Duodenal mucosa (tissue), 2 donors: Measurements from ENCODE around the gene SLC25A13.
"Not testable (repeated sequence)": the region's sequence is repeated elsewhere in the genome, so short reads cannot be mapped to it uniquely, and the experiment has no call there.

Experiments
- H3K27ac ChIP-seq: one replicate; pipeline ENCODE4 v1.7.0; 2013; ENCODE audit warnings: low read depth, low read length
- H3K27me3 ChIP-seq, 2 donors: one replicate each; pipeline ENCODE4 v1.7.0; 2013; ENCODE audit warnings: low read length in 2 of 2, control low read depth in 1 of 2; ENCODE audit not compliant: insufficient read depth in 2 of 2, control insufficient read depth in 1 of 2
- H3K36me3 ChIP-seq, 2 donors: one replicate each; pipeline ENCODE4 v1.7.0; 2013; ENCODE audit warnings: low read length in 2 of 2, control low read depth in 1 of 2; ENCODE audit not compliant: insufficient read depth in 2 of 2, control insufficient read depth in 1 of 2
- H3K4me1 ChIP-seq, 2 donors: one replicate each; pipeline ENCODE4 v1.7.0; 2013; ENCODE audit warnings: low read length in 2 of 2, control low read depth in 1 of 2; ENCODE audit not compliant: insufficient read depth in 2 of 2, control insufficient read depth in 1 of 2
- H3K4me3 ChIP-seq, 2 donors: one replicate each; pipeline ENCODE4 v1.7.0; 2013; ENCODE audit warnings: low read length in 2 of 2, low read depth in 1 of 2
- H3K9ac ChIP-seq, 2 donors: one replicate each; pipeline ENCODE4 v1.7.0; 2013; ENCODE audit warnings: low read length in 2 of 2, low read depth in 1 of 2
- H3K9me3 ChIP-seq, 2 donors: one replicate each; pipeline ENCODE4 v1.7.0; 2013; ENCODE audit warnings: low read length in 2 of 2, control low read depth in 1 of 2; ENCODE audit not compliant: control insufficient read depth in 1 of 2

Gene SLC25A13

GRCh38 chr7:96179837-96180236, 142.1 kb downstream of the SLC25A13 start:
- no peaks in the 10 kb centered on the region for H3K27me3 ChIP-seq
- H3K36me3 ChIP-seq: peaks cover 11 to 64% of the 10 kb centered on the region in 2 donors
- H3K4me3 ChIP-seq: no peak overlapping the region

GRCh38 chr7:96179341-96179740, 142.6 kb downstream of the SLC25A13 start:
- Histone ChIP-seq H3K9ac (no peak overlapping the region), H3K27ac (no peak overlapping the region), H3K9me3 (no peaks in the 10 kb centered on the region), H3K36me3 (peaks cover 11 to 63% of the 10 kb centered on the region in 2 donors), H3K4me1 (no peaks in the 10 kb centered on the region), H3K27me3 (no peaks in the 10 kb centered on the region), H3K4me3 (no peak overlapping the region)

More at GRCh38 chr7:96179837-96180236, 142.1 kb downstream of the SLC25A13 start:
- Histone ChIP-seq H3K27ac (no peak overlapping the region), H3K9me3 (no peaks in the 10 kb centered on the region), H3K4me1 (no peaks in the 10 kb centered on the region), H3K9ac (no peak overlapping the region)

- Histone ChIP-seq H3K36me3 (peaks cover 7 to 56% of the 10 kb centered on the region in 2 donors), H3K9ac (no peak overlapping the region), H3K27ac (no peak overlapping the region), H3K27me3 (no peaks in the 10 kb centered on the region), H3K9me3 (no peaks in the 10 kb centered on the region), H3K4me3 (no peak overlapping the region), H3K4me1 (no peaks in the 10 kb centered on the region)
Observed at GRCh38 chr7:96178581-96178980, 143.3 kb downstream of the SLC25A13 start.

- H3K36me3 ChIP-seq: peaks cover 7 to 47% of the 10 kb centered on the region in 2 donors
Observed at GRCh38 chr7:96177353-96177752, 144.5 kb downstream of the SLC25A13 start.

GRCh38 chr7:96174812-96175211, 147.1 kb downstream of the SLC25A13 start:
- Histone ChIP-seq H3K27me3 (no peaks in the 10 kb centered on the region), H3K36me3 (peaks cover 0 to 38% of the 10 kb centered on the region in 2 donors)

More at GRCh38 chr7:96177353-96177752, 144.5 kb downstream of the SLC25A13 start:
- no peak overlapping the region for H3K4me3 ChIP-seq
- H3K9ac ChIP-seq: no peak overlapping the region
- H3K4me1 ChIP-seq: no peaks in the 10 kb centered on the region
- no peak overlapping the region for H3K27ac ChIP-seq
- H3K27me3 ChIP-seq: no peaks in the 10 kb centered on the region
- H3K9me3 ChIP-seq: no peaks in the 10 kb centered on the region

GRCh38 chr7:96173781-96174180, 148.1 kb downstream of the SLC25A13 start:
- H3K9ac ChIP-seq: no peak overlapping the region
- H3K36me3 ChIP-seq: peaks cover 0 to 40% of the 10 kb centered on the region in 2 donors
- H3K27me3 ChIP-seq: no peaks in the 10 kb centered on the region
- H3K4me3 ChIP-seq: no peak overlapping the region
- H3K9me3 ChIP-seq: no peaks in the 10 kb centered on the region
- no peaks in the 10 kb centered on the region for H3K4me1 ChIP-seq
- no peak overlapping the region for H3K27ac ChIP-seq

More at GRCh38 chr7:96174812-96175211, 147.1 kb downstream of the SLC25A13 start:
- Histone ChIP-seq H3K9me3 (no peaks in the 10 kb centered on the region), H3K9ac (no peak overlapping the region), H3K4me1 (no peaks in the 10 kb centered on the region), H3K4me3 (no peak overlapping the region), H3K27ac (no peak overlapping the region)

- Histone ChIP-seq H3K27ac (no peak overlapping the region), H3K27me3 (no peaks in the 10 kb centered on the region), H3K36me3 (peaks cover 7 to 25% of the 10 kb centered on the region in 2 donors), H3K4me3 (no peak overlapping the region), H3K9ac (no peak overlapping the region), H3K9me3 (no peaks in the 10 kb centered on the region), H3K4me1 (no peaks in the 10 kb centered on the region)
Observed at GRCh38 chr7:96169439-96169838, 152.5 kb downstream of the SLC25A13 start.

GRCh38 chr7:96167424-96167823, 154.5 kb downstream of the SLC25A13 start:
- Histone ChIP-seq H3K27me3 (no peaks in the 10 kb centered on the region), H3K9me3 (no peaks in the 10 kb centered on the region), H3K4me3 (no peak overlapping the region), H3K36me3 (peaks cover 17 to 39% of the 10 kb centered on the region in 2 donors), H3K9ac (no peak overlapping the region), H3K27ac (no peak overlapping the region), H3K4me1 (no peaks in the 10 kb centered on the region)

GRCh38 chr7:96161897-96162296, 160.0 kb downstream of the SLC25A13 start:
- Histone ChIP-seq H3K27ac (no peak overlapping the region), H3K4me1 (no peaks in the 10 kb centered on the region), H3K27me3 (no peaks in the 10 kb centered on the region), H3K9me3 (no peaks in the 10 kb centered on the region), H3K36me3 (peaks cover 20 to 39% of the 10 kb centered on the region in 2 donors), H3K4me3 (no peak overlapping the region), H3K9ac (no peak overlapping the region)

GRCh38 chr7:96157856-96158255, 164.0 kb downstream of the SLC25A13 start:
- no peak overlapping the region for H3K4me3 ChIP-seq
- H3K9me3 ChIP-seq: no peaks in the 10 kb centered on the region
- H3K27ac ChIP-seq: no peak overlapping the region
- H3K4me1 ChIP-seq: peaks cover 0 to 6% of the 10 kb centered on the region in 2 donors
- no peak overlapping the region for H3K9ac ChIP-seq
- H3K27me3 ChIP-seq: no peaks in the 10 kb centered on the region
- peaks cover 3 to 25% of the 10 kb centered on the region in 2 donors for H3K36me3 ChIP-seq

GRCh38 chr7:96154506-96154905, 167.4 kb downstream of the SLC25A13 start:
- not testable (repeated sequence) for H3K9ac ChIP-seq, H3K27ac ChIP-seq, H3K4me3 ChIP-seq, H3K4me1 ChIP-seq, H3K9me3 ChIP-seq, H3K27me3 ChIP-seq
- H3K36me3 ChIP-seq: peaks cover 11 to 26% of the 10 kb centered on the region in 2 donors
